SK-N-SH (cell line): ENCODE data around the gene HECTD2. TPM values are rescaled to one million over a fixed set of nuclear protein-coding genes. Genes with fewer than 3 reads are reported as not detected.

Experiments
- CTCF ChIA-PET: fragments of 300-600, 350-600 bp; formaldehyde crosslinking; extraction: SDS; loops from one replicate; lab custom pipeline; 2021; lab: Yijun Ruan, JAX
- POLR2A ChIA-PET: fragments of 350-600 bp; sonication (Branson Sonifier 250); formaldehyde crosslinking; extraction: SDS; loops from one replicate; lab custom pipeline; 2020; ENCODE audit warnings: antibody characterized with exemption, inconsistent platforms; lab: Yijun Ruan, JAX
- DNase-seq: peaks from one replicate; pipeline ENCODE4 v3.0.0; 2012
- H2AFZ ChIP-seq: fragments of 200-600 bp; sonication (generic); 2 replicates; pipeline ENCODE4 v1.8.1; 2016; ENCODE audit warnings: antibody characterized with exemption, mild to moderate bottlenecking, low read depth
- H3F3A ChIP-seq: fragments of 200-600 bp; sonication (generic); replicated peaks from 2 replicates; pipeline ENCODE3; 2016; ENCODE audit warnings: antibody characterized with exemption, mild to moderate bottlenecking; ENCODE audit not compliant: insufficient read depth
- H3K27ac ChIP-seq, 2 experiments: fragments of 200-500 bp in 1 of 2; fragments of 200-600 bp in 1 of 2; sonication (Bioruptor generic) in 1 of 2; sonication (generic), shearing (Covaris generic) in 1 of 2; 2 replicates each; pipeline versions ENCODE4 v1.5.1 to v1.6.1; 2014 to 2016; ENCODE audit warnings: low read depth in 2 of 2, inconsistent platforms in 1 of 2, low read length in 1 of 2, mild to moderate bottlenecking in 1 of 2, mixed read lengths in 1 of 2
- H3K27me3 ChIP-seq: fragments of 200-600 bp; sonication (generic), shearing (Covaris generic); 2 replicates; pipeline ENCODE4 v1.6.1; 2016; ENCODE audit warnings: mixed run types; ENCODE audit not compliant: insufficient read depth
- H3K36me3 ChIP-seq, 2 experiments: fragments of 200-500 bp in 1 of 2; fragments of 200-600 bp in 1 of 2; sonication (Bioruptor generic) in 1 of 2; sonication (generic) in 1 of 2; replicated peaks in 1 of 2; 2 replicates each; pipeline versions ENCODE3 to v1.5.1; 2014 to 2016; ENCODE audit warnings: low read length in 1 of 2, mild to moderate bottlenecking in 1 of 2; ENCODE audit not compliant: insufficient read depth in 2 of 2, control insufficient read depth in 1 of 2
- H3K4me1 ChIP-seq, 2 experiments: fragments of 200-500 bp in 1 of 2; fragments of 200-600 bp in 1 of 2; sonication (Bioruptor generic) in 1 of 2; sonication (generic), shearing (Covaris generic) in 1 of 2; 2 replicates each; pipeline versions ENCODE4 v1.5.1 to v1.6.1; 2014 to 2016; ENCODE audit warnings: low read depth in 1 of 2, low read length in 1 of 2, mixed run types in 1 of 2; ENCODE audit not compliant: insufficient read depth in 2 of 2, control insufficient read depth in 1 of 2
- H3K4me2 ChIP-seq: fragments of 200-600 bp; sonication (generic), shearing (Covaris generic); 2 replicates; pipeline ENCODE4 v1.6.1; 2017; ENCODE audit warnings: mixed run types
- H3K4me3 ChIP-seq, 2 experiments: fragments of 200-500 bp in 1 of 2; fragments of 200-600 bp in 1 of 2; sonication (Bioruptor generic) in 1 of 2; sonication (generic), shearing (Covaris generic) in 1 of 2; 2 replicates each; pipeline versions ENCODE4 v1.5.1 to v1.8.1; 2014 to 2016; ENCODE audit warnings: low read depth in 2 of 2, inconsistent platforms in 1 of 2, low read length in 1 of 2, mild to moderate bottlenecking in 1 of 2, mixed read lengths in 1 of 2, moderate library complexity in 1 of 2
- H3K79me2 ChIP-seq: fragments of 200-600 bp; sonication (generic); 2 replicates; pipeline ENCODE4 v1.8.1; 2017; ENCODE audit warnings: mild to moderate bottlenecking; ENCODE audit not compliant: insufficient read depth
- H3K9ac ChIP-seq: fragments of 200-600 bp; sonication (generic); 2 replicates; pipeline ENCODE4 v1.6.1; 2017; ENCODE audit warnings: mixed run types
- H3K9me2 ChIP-seq: fragments of 200-600 bp; sonication (generic); 2 replicates; pipeline ENCODE4 v1.6.1; 2017; ENCODE audit warnings: mixed run types
- H3K9me3 ChIP-seq: fragments of 200-600 bp; sonication (generic); 2 replicates; pipeline ENCODE4 v1.6.1; 2017; ENCODE audit warnings: mixed run types, mild to moderate bottlenecking, moderate library complexity
- H4K20me1 ChIP-seq: fragments of 200-600 bp; sonication (generic); 2 replicates; pipeline ENCODE4 v1.6.1; 2017; ENCODE audit warnings: mild to moderate bottlenecking, mixed run types; ENCODE audit not compliant: insufficient read depth
- ELF1 ChIP-seq: IDR thresholded peaks from 2 replicates; pipeline ENCODE4 v1.4.0; 2012
- EP300 ChIP-seq, 2 experiments: IDR thresholded peaks; 2 replicates each; pipeline versions ENCODE4 v1.4.0 to v1.6.1; 2012; ENCODE audit warnings: borderline replicate concordance in 1 of 2, low read depth in 1 of 2, low read length in 1 of 2
- EZH2phosphoT487 ChIP-seq: fragments of 200-600 bp; sonication (generic); IDR thresholded peaks from 2 replicates; pipeline ENCODE4 v1.6.1; 2017; ENCODE audit warnings: low read depth, mixed run types, mild to moderate bottlenecking, antibody characterized with exemption, moderate library complexity, borderline replicate concordance
- FOXJ3 ChIP-seq: sonication (generic); formaldehyde crosslinking; IDR thresholded peaks from 2 replicates; pipeline ENCODE4 v1.5.1; 2020; ENCODE audit warnings: mild to moderate bottlenecking, missing genetic modification reagents
- GABPA ChIP-seq: IDR thresholded peaks from 2 replicates; pipeline ENCODE4 v1.4.0; 2012; ENCODE audit warnings: low read depth, mild to moderate bottlenecking
- IRF3 ChIP-seq: fragments of 150-350 bp; IDR thresholded peaks from 2 replicates; pipeline ENCODE4 v1.6.1; 2016; ENCODE audit warnings: mild to moderate bottlenecking, low read depth, low read length
- MAX ChIP-seq: IDR thresholded peaks from 2 replicates; pipeline ENCODE4 v1.4.0; 2012; ENCODE audit warnings: low read depth
- MEF2A ChIP-seq: IDR thresholded peaks from 2 replicates; pipeline ENCODE4 v1.4.0; 2012; ENCODE audit warnings: low read depth, borderline replicate concordance
- NFIC ChIP-seq: IDR thresholded peaks from 2 replicates; pipeline ENCODE4 v1.4.0; 2012; ENCODE audit warnings: borderline replicate concordance
- PBX3 ChIP-seq: IDR thresholded peaks from 2 replicates; pipeline ENCODE4; 2012
- POLR2AphosphoS5 ChIP-seq: IDR thresholded peaks from 2 replicates; pipeline ENCODE4 v1.6.1; 2012; ENCODE audit warnings: low read depth, low read length
- REST ChIP-seq: IDR thresholded peaks from 2 replicates; pipeline ENCODE4 v1.6.1; 2012; ENCODE audit warnings: mild to moderate bottlenecking, low read depth, low read length, moderate library complexity
- RFX5 ChIP-seq: IDR thresholded peaks from 2 replicates; pipeline ENCODE4 v1.6.1; 2012; ENCODE audit warnings: mild to moderate bottlenecking, improper control_type of control experiment, low read length
- SMC3 ChIP-seq: IDR thresholded peaks from 2 replicates; pipeline ENCODE4 v1.6.1; 2012; ENCODE audit warnings: low read depth, low read length, improper control_type of control experiment
- TCF12 ChIP-seq: IDR thresholded peaks from 2 replicates; pipeline ENCODE4 v1.4.0; 2012
- USF1 ChIP-seq: IDR thresholded peaks from 2 replicates; pipeline ENCODE4 v1.4.0; 2012; ENCODE audit warnings: low read depth, borderline replicate concordance
- WGBS: methylation state at CpG from one replicate; pipeline ENCODE4 v1.1.6; 2017; ENCODE audit warnings: low lambda C conversion rate; 5-methylcytosine and 5-hydroxymethylcytosine counted together
- polyA plus RNA-seq, 3 experiments: library from polyadenylated mRNA; depleted of rRNA; stranded (reverse); fragments of >200 nt; gene quantifications; 2 replicates each; pipeline ENCODE4 v1.2.3, GENCODE V29; 2012

Gene HECTD2
- polyA plus RNA-seq, 1 of the 3 experiments (the other 2 are of a cell fraction): 4.1 TPM

GRCh38 chr10:91465261-91465660 is 55.1 kb downstream of the HECTD2 start:
- Histone ChIP-seq H3K9me3 (0 out of 2 replicates have a peak, but pooled peaks cover 5% of the 10 kb centered on the region), H3K79me2 (no peaks in the 10 kb centered on the region), H3K4me3 (no peak overlapping the region), H3K4me2 (no peak overlapping the region), H3K4me1 (no peaks in the 10 kb centered on the region; a peak in 1 of 4 replicates), H2AFZ (no peak overlapping the region), H3K27me3 (no peaks in the 10 kb centered on the region), H3F3A (peaks cover 10% of the 10 kb centered on the region), H4K20me1 (no peaks in the 10 kb centered on the region)
- POLR2A ChIA-PET: no interaction called here
- no peak for DNase-seq
- 100% methylated on average over 1 of the region's 1 CpG for WGBS
- TF ChIP-seq POLR2AphosphoS5: no peak
- TF ChIP-seq SMC3: no peak
- TF ChIP-seq EZH2phosphoT487: no peak
- TF ChIP-seq RFX5: no peak
- no peak for TF ChIP-seq REST
- no peak for TF ChIP-seq EP300 (IDR thresholded peaks at IDR 0.05; ENCODE audit: borderline replicate concordance in 1 of 2, low read depth in 1 of 2, low read length in 1 of 2)
- no peak for TF ChIP-seq GABPA
- no peak for TF ChIP-seq NFIC
- TF ChIP-seq IRF3: no peak
- no peak for TF ChIP-seq ELF1
- TF ChIP-seq MEF2A: no peak
- TF ChIP-seq PBX3: no peak
- TF ChIP-seq USF1: no peak
- TF ChIP-seq MAX: no peak
- TF ChIP-seq FOXJ3: no peak
- TF ChIP-seq TCF12: no peak
- TF ChIP-seq, all 33 proteins: peak for 0
- Histone ChIP-seq H3K9me2 (no peaks in the 10 kb centered on the region), H3K36me3 (peaks cover 40 to 68% of the 10 kb centered on the region in 2 experiments), H3K27ac (no peak overlapping the region), H3K9ac (no peak overlapping the region)
- CTCF ChIA-PET: no interaction called here
